Body of pancreas (tissue), 4 donors: ENCODE measurements around the gene MATR3.

Experiments
- POLR2A ChIP-seq, 3 donors: fragments of 450-650 bp; IDR thresholded peaks; one replicate each; pipeline ENCODE4 v1.6.1; 2016; ENCODE audit warnings: antibody characterized with exemption in 3 of 3, mild to moderate bottlenecking in 2 of 3
- TF ChIP-seq, protein P1 (sequence below), 7 experiments: fragments of 450-650 bp in 4 of 7; fragments of 200-600 bp in 3 of 7; sonication (generic) in 3 of 7; IDR thresholded peaks; one replicate each; pipeline ENCODE4 v1.5.1; 2016 to 2019; ENCODE audit warnings: antibody characterized with exemption in 7 of 7

DNA sequence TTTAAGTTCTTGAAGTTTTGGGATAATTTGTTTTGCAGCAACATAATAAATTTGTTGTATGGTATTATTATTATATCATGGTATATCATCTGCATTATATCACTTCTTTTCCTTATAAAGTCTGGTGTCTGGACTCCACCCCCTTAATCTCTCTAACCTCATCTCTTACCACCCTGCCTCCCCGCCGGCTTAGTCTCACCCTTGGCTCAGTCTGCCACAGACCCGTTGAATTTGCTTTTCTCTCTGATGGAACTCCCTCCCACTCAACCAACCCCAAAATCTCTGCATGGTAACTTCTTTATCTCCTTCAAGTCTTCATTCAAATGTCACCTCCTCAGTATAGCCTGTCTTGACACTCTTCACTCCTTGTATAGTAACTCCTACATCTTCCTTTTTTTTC is 29.6 kb upstream of the MATR3 start:
- TF ChIP-seq, protein P1, sequence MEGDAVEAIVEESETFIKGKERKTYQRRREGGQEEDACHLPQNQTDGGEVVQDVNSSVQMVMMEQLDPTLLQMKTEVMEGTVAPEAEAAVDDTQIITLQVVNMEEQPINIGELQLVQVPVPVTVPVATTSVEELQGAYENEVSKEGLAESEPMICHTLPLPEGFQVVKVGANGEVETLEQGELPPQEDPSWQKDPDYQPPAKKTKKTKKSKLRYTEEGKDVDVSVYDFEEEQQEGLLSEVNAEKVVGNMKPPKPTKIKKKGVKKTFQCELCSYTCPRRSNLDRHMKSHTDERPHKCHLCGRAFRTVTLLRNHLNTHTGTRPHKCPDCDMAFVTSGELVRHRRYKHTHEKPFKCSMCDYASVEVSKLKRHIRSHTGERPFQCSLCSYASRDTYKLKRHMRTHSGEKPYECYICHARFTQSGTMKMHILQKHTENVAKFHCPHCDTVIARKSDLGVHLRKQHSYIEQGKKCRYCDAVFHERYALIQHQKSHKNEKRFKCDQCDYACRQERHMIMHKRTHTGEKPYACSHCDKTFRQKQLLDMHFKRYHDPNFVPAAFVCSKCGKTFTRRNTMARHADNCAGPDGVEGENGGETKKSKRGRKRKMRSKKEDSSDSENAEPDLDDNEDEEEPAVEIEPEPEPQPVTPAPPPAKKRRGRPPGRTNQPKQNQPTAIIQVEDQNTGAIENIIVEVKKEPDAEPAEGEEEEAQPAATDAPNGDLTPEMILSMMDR (IDR thresholded peaks at IDR 0.05) = no peak
- no peak for TF ChIP-seq POLR2A (IDR thresholded peaks at IDR 0.05)
